Measurements from ENCODE around the gene ATP13A1. TPM values are rescaled to one million over a fixed set of nuclear protein-coding genes. Genes with fewer than 3 reads are reported as not detected.

The ATP13A1 gene
- total and polyA plus RNA-seq, 2 donors (not counting 3 experiments of a cell fraction or from before 2014, with no cell fraction given) = 36.9 to 48.7 TPM

DNA sequence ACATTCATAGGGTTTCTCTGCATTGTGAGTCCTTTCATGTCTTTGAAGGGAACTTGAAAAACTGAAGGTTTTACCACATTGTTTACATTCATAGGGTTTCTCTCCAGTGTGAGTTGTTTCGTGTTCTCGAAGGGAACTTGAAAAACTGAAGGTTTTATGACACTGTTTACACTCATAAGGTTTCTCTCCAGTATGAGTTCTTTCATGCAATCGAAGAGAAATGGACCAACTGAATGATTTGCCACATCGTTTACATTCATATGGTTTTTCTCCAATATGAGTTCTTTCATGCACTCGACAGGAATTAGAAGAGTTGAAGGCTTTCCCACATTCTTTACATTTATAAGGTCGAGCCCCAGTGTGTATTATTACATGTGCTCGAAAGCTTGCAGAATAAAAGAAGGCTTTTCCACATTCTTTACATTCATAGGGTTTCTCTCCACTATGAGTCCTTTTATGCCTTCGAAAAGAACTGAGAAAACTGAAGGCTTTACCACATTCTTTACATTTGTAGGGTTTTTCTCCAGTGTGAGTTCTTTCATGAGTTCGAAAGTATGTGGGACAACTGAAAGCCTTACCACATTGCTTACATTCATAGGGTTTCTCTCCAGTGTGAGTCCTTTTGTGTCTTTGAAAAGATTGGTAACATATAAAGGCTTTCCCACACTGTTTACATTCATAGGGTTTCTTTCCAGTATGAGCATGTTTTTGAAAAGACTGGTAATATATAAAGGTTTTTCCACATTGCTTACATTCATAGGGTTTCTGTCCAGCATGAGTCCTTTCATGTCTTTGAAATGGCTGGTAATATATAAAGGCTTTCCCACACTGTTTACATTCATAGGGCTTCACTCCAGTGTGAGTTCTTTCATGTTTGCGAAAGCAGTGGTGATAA, 48.7 kb upstream of the ATP13A1 start:
- no peak for TF ChIP-seq GATA2 (IDR thresholded peaks at IDR 0.05; ENCODE audit: insufficient read depth, insufficient read length, low read depth, low read length)
- no peak for TF ChIP-seq POLR2A (IDR thresholded peaks at IDR 0.05; ENCODE audit: low read depth, low read length)
- no peak for TF ChIP-seq JUN (IDR thresholded peaks at IDR 0.05; ENCODE audit: borderline replicate concordance, insufficient read depth, insufficient read length, low read depth)
- H3K27ac ChIP-seq (ENCODE audit: insufficient read depth, low read depth, low read length) = no peak overlapping the region
- H2AFZ ChIP-seq (ENCODE audit: low read depth, low read length) = no peak overlapping the region
- no peak for DNase-seq (ENCODE audit: low read depth, low spot score)
- H3K27me3 ChIP-seq (ENCODE audit: control insufficient read depth in 2 of 2, insufficient read depth in 2 of 2, low read length in 2 of 2) = no peaks in the 10 kb centered on the region
- no peaks in the 10 kb centered on the region for H3K4me1 ChIP-seq (ENCODE audit: control insufficient read depth, extremely low read depth, insufficient read depth, low read length)
- H3K9me3 ChIP-seq (replicated peaks; ENCODE audit: control insufficient read depth, insufficient read depth, low read length) = peaks cover 40% of the 10 kb centered on the region
- H3K36me3 ChIP-seq (ENCODE audit: control insufficient read depth in 2 of 2, extremely low read depth in 1 of 2, insufficient read depth in 2 of 2, low read length in 2 of 2) = peaks cover 2 to 4% of the 10 kb centered on the region in 2 experiments
- no peaks in the 10 kb centered on the region for H4K20me1 ChIP-seq (replicated peaks; ENCODE audit: control insufficient read depth, extremely low read depth, insufficient read depth, low read length)
- H3K4me2 ChIP-seq (ENCODE audit: insufficient read depth, low read length) = no peak overlapping the region
- no peaks in the 10 kb centered on the region for H3K9me1 ChIP-seq (replicated peaks; ENCODE audit: control insufficient read depth, extremely low read depth, insufficient read depth, low read length)
- no peaks in the 10 kb centered on the region for H3K79me2 ChIP-seq (ENCODE audit: control insufficient read depth, insufficient read depth, low read length)
- BruUV-seq (replicated peaks) = no TSS peak
- dilution Hi-C loops (cut with MboI; ENCODE audit: extremely low pct_ligation_motif_present, low sequenced_read_pairs) (no loop called here), intact Hi-C loops (cut with micrococcal nuclease) (no loop called here)
- CTCF ChIA-PET = no interaction called here
- no peak for FAIRE-seq
- POLR2A ChIA-PET = no interaction called here
- no peak overlapping the region for H3K9ac ChIP-seq (replicated peaks; ENCODE audit: extremely low read depth, insufficient read depth, low read length)
- H3K4me3 ChIP-seq (replicated peaks in 1 of 3; ENCODE audit: insufficient read depth in 1 of 3, low read depth in 1 of 3, low read length in 3 of 3) = no peak overlapping the region

DNA sequence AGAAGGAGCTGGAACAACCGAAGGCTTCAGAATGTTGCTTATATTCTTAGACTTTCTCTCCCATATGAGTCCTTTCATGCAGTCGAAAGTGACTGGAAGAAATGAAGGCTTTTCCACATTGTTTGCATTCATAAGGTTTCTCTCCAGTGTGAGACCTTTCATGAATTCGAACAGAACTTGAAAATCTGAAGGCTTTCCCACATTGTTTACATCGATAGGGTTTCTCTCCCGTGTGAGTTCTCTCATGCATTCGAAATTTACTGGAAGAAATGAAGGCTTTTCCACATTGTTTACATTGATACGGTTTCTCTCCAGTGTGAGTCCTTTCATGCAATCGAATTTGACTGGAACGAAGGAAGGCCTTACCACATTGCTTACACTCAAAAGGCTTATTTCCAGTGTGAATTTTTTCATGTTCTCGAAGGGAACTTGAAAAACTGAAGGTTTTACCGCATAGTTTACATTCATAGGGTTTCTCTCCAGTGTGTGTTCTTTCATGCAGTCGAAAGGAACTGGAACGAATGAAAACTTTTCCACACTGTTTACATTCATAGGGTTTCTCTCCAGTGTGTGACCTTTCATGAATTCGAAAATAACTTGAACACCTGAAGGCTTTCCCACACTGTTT, 47.9 kb upstream of the ATP13A1 start:
- DNase-seq (ENCODE audit: low read depth, low spot score) (no peak), FAIRE-seq (no peak)
- Histone ChIP-seq H3K4me3 (replicated peaks in 1 of 3; ENCODE audit: insufficient read depth in 1 of 3, low read depth in 1 of 3, low read length in 3 of 3) (no peak overlapping the region), H3K4me2 (ENCODE audit: insufficient read depth, low read length) (no peak overlapping the region), H3K36me3 (ENCODE audit: control insufficient read depth in 2 of 2, extremely low read depth in 1 of 2, insufficient read depth in 2 of 2, low read length in 2 of 2) (peaks cover 2 to 4% of the 10 kb centered on the region in 2 experiments), H3K27me3 (ENCODE audit: control insufficient read depth in 2 of 2, insufficient read depth in 2 of 2, low read length in 2 of 2) (no peaks in the 10 kb centered on the region), H3K9me1 (replicated peaks; ENCODE audit: control insufficient read depth, extremely low read depth, insufficient read depth, low read length) (no peaks in the 10 kb centered on the region), H3K9me3 (replicated peaks; ENCODE audit: control insufficient read depth, insufficient read depth, low read length) (peaks cover 40% of the 10 kb centered on the region), H4K20me1 (replicated peaks; ENCODE audit: control insufficient read depth, extremely low read depth, insufficient read depth, low read length) (no peaks in the 10 kb centered on the region), H2AFZ (ENCODE audit: low read depth, low read length) (no peak overlapping the region), H3K79me2 (ENCODE audit: control insufficient read depth, insufficient read depth, low read length) (no peaks in the 10 kb centered on the region), H3K9ac (replicated peaks; ENCODE audit: extremely low read depth, insufficient read depth, low read length) (no peak overlapping the region), H3K27ac (ENCODE audit: insufficient read depth, low read depth, low read length) (no peak overlapping the region), H3K4me1 (ENCODE audit: control insufficient read depth, extremely low read depth, insufficient read depth, low read length) (no peaks in the 10 kb centered on the region)
- dilution Hi-C loops (cut with MboI; ENCODE audit: extremely low pct_ligation_motif_present, low sequenced_read_pairs) (no loop called here), intact Hi-C loops (cut with micrococcal nuclease) (no loop called here)
- TF ChIP-seq FOS (IDR thresholded peaks at IDR 0.05; ENCODE audit: borderline replicate concordance, insufficient read depth, low read length) (no peak), MYC (IDR thresholded peaks at IDR 0.05; ENCODE audit: low read depth, low read length) (no peak), POLR2A (IDR thresholded peaks at IDR 0.05; ENCODE audit: low read depth, low read length) (no peak), JUN (IDR thresholded peaks at IDR 0.05; ENCODE audit: borderline replicate concordance, insufficient read depth, insufficient read length, low read depth) (no peak), GATA2 (IDR thresholded peaks at IDR 0.05; ENCODE audit: insufficient read depth, insufficient read length, low read depth, low read length) (no peak), POLR2AphosphoS5 (IDR thresholded peaks at IDR 0.05; ENCODE audit: insufficient read depth, low read depth, low read length) (no peak), EZH2 (IDR thresholded peaks at IDR 0.05; ENCODE audit: borderline replicate concordance, low read depth, low read length, severe bottlenecking) (no peak)
- TF ChIP-seq, protein P1, sequence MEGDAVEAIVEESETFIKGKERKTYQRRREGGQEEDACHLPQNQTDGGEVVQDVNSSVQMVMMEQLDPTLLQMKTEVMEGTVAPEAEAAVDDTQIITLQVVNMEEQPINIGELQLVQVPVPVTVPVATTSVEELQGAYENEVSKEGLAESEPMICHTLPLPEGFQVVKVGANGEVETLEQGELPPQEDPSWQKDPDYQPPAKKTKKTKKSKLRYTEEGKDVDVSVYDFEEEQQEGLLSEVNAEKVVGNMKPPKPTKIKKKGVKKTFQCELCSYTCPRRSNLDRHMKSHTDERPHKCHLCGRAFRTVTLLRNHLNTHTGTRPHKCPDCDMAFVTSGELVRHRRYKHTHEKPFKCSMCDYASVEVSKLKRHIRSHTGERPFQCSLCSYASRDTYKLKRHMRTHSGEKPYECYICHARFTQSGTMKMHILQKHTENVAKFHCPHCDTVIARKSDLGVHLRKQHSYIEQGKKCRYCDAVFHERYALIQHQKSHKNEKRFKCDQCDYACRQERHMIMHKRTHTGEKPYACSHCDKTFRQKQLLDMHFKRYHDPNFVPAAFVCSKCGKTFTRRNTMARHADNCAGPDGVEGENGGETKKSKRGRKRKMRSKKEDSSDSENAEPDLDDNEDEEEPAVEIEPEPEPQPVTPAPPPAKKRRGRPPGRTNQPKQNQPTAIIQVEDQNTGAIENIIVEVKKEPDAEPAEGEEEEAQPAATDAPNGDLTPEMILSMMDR (IDR thresholded peaks at IDR 0.05; ENCODE audit: extremely low read depth in 1 of 2, insufficient read depth in 1 of 2, low read depth in 1 of 2, low read length in 2 of 2) = no peak
- TF ChIP-seq, protein P2, sequence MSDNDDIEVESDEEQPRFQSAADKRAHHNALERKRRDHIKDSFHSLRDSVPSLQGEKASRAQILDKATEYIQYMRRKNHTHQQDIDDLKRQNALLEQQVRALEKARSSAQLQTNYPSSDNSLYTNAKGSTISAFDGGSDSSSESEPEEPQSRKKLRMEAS (IDR thresholded peaks at IDR 0.05; ENCODE audit: insufficient read depth, insufficient read length) = no peak
- POLR2A ChIA-PET = no interaction called here
- CTCF ChIA-PET = no interaction called here
- BruUV-seq (replicated peaks) = no TSS peak
